GM12878 (cell line): ENCODE data around the gene ARMC6. TPM values are rescaled to one million over a fixed set of nuclear protein-coding genes. Genes with fewer than 3 reads are reported as not detected.
A peak's percentile ranks its signal among the peaks of the same experiment; 100 is the strongest.

Experiments
- BRCA1 ChIP-seq: IDR thresholded peaks from 2 replicates; pipeline ENCODE4 v1.6.1; 2011; ENCODE audit warnings: low read depth, low read length, improper control_type of control experiment
- CBX5 ChIP-seq: sonication (generic); IDR thresholded peaks from 2 replicates; pipeline ENCODE4 v1.6.1; 2016; ENCODE audit warnings: low read depth, moderate library complexity, mild to moderate bottlenecking, inconsistent platforms
- CREB1 ChIP-seq: IDR thresholded peaks from 2 replicates; pipeline ENCODE4 v1.6.1; 2012; ENCODE audit warnings: low read depth, mild to moderate bottlenecking, inconsistent platforms
- EGR1 ChIP-seq, 2 experiments: IDR thresholded peaks; 1 replicate in 1 of 2; 2 replicates in 1 of 2; pipeline ENCODE4 v1.6.1; 2011 to 2012; ENCODE audit warnings: low read depth in 2 of 2, low read length in 2 of 2, borderline replicate concordance in 1 of 2, mild to moderate bottlenecking in 1 of 2, moderate library complexity in 1 of 2
- EP300 ChIP-seq, 2 experiments: fragments of 150-350 bp in 1 of 2; IDR thresholded peaks; 2 replicates each; pipeline ENCODE4 v1.6.1; 2011 to 2012; ENCODE audit warnings: low read depth in 2 of 2, low read length in 2 of 2, borderline replicate concordance in 1 of 2, improper control_type of control experiment in 1 of 2, inconsistent platforms in 1 of 2; ENCODE audit not compliant: control insufficient read depth in 1 of 2
- FOS ChIP-seq: IDR thresholded peaks from 3 replicates; pipeline ENCODE4 v1.6.1; 2011; ENCODE audit warnings: borderline replicate concordance; ENCODE audit not compliant: insufficient read length; ENCODE audit errors: extremely low read depth
- LARP7 ChIP-seq: fragments of 450-650 bp; IDR thresholded peaks from 2 replicates; pipeline ENCODE4 v1.6.1; 2017; ENCODE audit warnings: mild to moderate bottlenecking
- NFYB ChIP-seq: IDR thresholded peaks from 2 replicates; pipeline ENCODE4 v1.6.1; 2011; ENCODE audit warnings: low read depth, mild to moderate bottlenecking, low read length, improper control_type of control experiment, moderate library complexity; ENCODE audit not compliant: insufficient read depth
- POLR2AphosphoS2 ChIP-seq: IDR thresholded peaks from 2 replicates; pipeline ENCODE4 v1.6.1; 2011; ENCODE audit warnings: low read depth, mild to moderate bottlenecking, low read length, improper control_type of control experiment, moderate library complexity
- SREBF1 ChIP-seq: IDR thresholded peaks from 2 replicates; pipeline ENCODE4 v1.6.1; 2012; ENCODE audit warnings: mild to moderate bottlenecking, low read length
- ZNF217 ChIP-seq: fragments of 450-650 bp; IDR thresholded peaks from 2 replicates; pipeline ENCODE4 v1.6.1; 2017; ENCODE audit warnings: antibody characterized with exemption, mild to moderate bottlenecking
- ZNF274 ChIP-seq: IDR thresholded peaks from one replicate; pipeline ENCODE4 v1.8.0; 2011; ENCODE audit not compliant: insufficient read length, insufficient read depth
- polyA plus RNA-seq, 11 experiments: library from polyadenylated mRNA; depleted of rRNA in 4 of 11; unstranded in 6 of 11; stranded (reverse) in 5 of 11; fragments of >200 nt; fragmentation: Nextera tagmentation in 4 of 11; fragmentation: Illumina TruSeq in 1 of 11; extraction: Ambion mirVana in 4 of 11; extraction: Trizol in 1 of 11; gene quantifications; 1 replicate in 1 of 11; 2 replicates in 10 of 11; pipeline versions ENCODE4 v1.2.1 to v1.2.3, GENCODE V29; 2011 to 2016; ENCODE audit warnings: inconsistent platforms in 2 of 11, missing spikeins in 2 of 11, low read depth in 1 of 11
- total RNA-seq, 4 experiments: library from RNA; depleted of rRNA in 3 of 4; stranded (reverse); fragments of >200 nt in 3 of 4; fragmentation: Illumina TruSeq in 1 of 4; extraction: Trizol in 1 of 4; gene quantifications; 2 replicates each; pipeline versions ENCODE4 v1.2.1 to v1.2.3, GENCODE V29; 2013 to 2021
- TF ChIP-seq, protein P1 (sequence below): IDR thresholded peaks from 2 replicates; pipeline ENCODE4 v1.6.1; 2012; ENCODE audit warnings: improper control_type of control experiment, low read depth, low read length; ENCODE audit not compliant: insufficient replicate concordance
- TF ChIP-seq, protein P2 (sequence below): IDR thresholded peaks from 2 replicates; pipeline ENCODE4 v1.6.1; 2011; ENCODE audit warnings: mild to moderate bottlenecking, low read depth, low read length, moderate library complexity; ENCODE audit not compliant: insufficient replicate concordance
- TF ChIP-seq, protein P3 (sequence below): fragments of 450-650 bp; IDR thresholded peaks from 2 replicates; pipeline ENCODE4 v1.6.1; 2016; ENCODE audit warnings: mild to moderate bottlenecking
- TF ChIP-seq, protein P4 (sequence below): fragments of 450-650 bp; IDR thresholded peaks from 2 replicates; pipeline ENCODE4 v1.6.1; 2017; ENCODE audit warnings: mild to moderate bottlenecking, low read depth, inconsistent platforms; ENCODE audit not compliant: poor library complexity, severe bottlenecking

The ARMC6 gene
- total and polyA plus RNA-seq, 10 of the 15 experiments (the other 5 are each of a cell fraction or from before 2014, with no cell fraction given): 1.1 to 64.4 (median 41.6) TPM

DNA sequence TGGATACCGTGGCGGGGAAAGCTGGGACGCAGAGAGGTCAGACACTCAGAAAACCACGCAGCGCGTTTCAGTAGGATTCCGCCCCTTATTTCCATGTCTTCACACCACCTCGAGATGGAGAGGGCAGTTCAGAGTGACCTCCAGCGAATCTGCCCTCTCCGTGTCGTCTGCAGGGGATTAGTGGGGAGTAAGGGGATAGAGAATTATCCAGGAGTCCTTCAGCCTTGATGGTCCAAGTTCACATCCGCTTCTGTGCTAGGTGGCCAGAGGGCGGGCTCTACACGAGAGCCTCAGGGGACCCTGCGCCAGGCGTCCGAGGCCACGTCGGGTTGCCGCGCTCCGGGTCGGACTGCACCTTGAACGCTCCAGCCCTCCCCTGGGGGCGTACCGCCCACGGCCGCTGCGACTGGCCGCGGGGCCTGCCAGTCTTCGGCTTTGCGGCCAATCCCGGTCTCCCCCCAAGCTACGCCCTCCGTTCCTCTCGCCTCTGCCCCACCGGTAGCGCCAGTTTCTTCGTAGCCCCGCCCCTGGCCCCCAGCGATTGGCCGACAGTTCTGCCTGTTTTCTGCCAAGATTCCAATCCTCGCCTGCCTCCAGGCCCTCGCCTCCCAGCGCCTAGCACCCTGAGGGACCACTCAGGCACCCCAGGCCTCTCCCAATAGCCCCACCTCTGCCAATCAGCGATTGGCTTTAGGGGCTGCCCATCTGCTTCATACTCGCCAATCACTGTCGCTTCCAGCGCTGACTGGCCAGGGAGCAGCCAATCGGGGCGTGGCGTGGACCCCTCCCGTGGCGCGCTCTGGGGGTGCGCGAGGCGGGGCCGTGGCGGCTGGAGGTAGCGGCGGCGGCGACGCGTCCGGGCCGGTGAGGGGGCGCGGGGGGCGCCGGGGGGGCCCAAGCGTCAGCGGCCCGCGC, 30.0 kb downstream of the ARMC6 start, which contains the start of gene SLC25A42 (continued):
- TF ChIP-seq, protein P1, sequence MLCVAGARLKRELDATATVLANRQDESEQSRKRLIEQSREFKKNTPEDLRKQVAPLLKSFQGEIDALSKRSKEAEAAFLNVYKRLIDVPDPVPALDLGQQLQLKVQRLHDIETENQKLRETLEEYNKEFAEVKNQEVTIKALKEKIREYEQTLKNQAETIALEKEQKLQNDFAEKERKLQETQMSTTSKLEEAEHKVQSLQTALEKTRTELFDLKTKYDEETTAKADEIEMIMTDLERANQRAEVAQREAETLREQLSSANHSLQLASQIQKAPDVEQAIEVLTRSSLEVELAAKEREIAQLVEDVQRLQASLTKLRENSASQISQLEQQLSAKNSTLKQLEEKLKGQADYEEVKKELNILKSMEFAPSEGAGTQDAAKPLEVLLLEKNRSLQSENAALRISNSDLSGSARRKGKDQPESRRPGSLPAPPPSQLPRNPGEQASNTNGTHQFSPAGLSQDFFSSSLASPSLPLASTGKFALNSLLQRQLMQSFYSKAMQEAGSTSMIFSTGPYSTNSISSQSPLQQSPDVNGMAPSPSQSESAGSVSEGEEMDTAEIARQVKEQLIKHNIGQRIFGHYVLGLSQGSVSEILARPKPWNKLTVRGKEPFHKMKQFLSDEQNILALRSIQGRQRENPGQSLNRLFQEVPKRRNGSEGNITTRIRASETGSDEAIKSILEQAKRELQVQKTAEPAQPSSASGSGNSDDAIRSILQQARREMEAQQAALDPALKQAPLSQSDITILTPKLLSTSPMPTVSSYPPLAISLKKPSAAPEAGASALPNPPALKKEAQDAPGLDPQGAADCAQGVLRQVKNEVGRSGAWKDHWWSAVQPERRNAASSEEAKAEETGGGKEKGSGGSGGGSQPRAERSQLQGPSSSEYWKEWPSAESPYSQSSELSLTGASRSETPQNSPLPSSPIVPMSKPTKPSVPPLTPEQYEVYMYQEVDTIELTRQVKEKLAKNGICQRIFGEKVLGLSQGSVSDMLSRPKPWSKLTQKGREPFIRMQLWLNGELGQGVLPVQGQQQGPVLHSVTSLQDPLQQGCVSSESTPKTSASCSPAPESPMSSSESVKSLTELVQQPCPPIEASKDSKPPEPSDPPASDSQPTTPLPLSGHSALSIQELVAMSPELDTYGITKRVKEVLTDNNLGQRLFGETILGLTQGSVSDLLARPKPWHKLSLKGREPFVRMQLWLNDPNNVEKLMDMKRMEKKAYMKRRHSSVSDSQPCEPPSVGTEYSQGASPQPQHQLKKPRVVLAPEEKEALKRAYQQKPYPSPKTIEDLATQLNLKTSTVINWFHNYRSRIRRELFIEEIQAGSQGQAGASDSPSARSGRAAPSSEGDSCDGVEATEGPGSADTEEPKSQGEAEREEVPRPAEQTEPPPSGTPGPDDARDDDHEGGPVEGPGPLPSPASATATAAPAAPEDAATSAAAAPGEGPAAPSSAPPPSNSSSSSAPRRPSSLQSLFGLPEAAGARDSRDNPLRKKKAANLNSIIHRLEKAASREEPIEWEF: peak; percentile 15
- TF ChIP-seq SREBF1: no peak; the same call in 1 of the 2 replicates
- TF ChIP-seq, protein P2, sequence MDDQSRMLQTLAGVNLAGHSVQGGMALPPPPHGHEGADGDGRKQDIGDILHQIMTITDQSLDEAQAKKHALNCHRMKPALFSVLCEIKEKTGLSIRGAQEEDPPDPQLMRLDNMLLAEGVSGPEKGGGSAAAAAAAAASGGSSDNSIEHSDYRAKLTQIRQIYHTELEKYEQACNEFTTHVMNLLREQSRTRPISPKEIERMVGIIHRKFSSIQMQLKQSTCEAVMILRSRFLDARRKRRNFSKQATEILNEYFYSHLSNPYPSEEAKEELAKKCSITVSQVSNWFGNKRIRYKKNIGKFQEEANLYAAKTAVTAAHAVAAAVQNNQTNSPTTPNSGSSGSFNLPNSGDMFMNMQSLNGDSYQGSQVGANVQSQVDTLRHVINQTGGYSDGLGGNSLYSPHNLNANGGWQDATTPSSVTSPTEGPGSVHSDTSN: peak; percentile 95
- TF ChIP-seq FOS: peak; percentile 98
- no peak for TF ChIP-seq CBX5
- no peak for TF ChIP-seq EP300 (IDR thresholded peaks at IDR 0.05; ENCODE audit: borderline replicate concordance in 1 of 2, control insufficient read depth in 1 of 2, low read depth in 2 of 2, low read length in 2 of 2)
- peak; percentile 73; the same call in 1 of the 2 replicates for TF ChIP-seq POLR2AphosphoS2
- TF ChIP-seq, protein P3, sequence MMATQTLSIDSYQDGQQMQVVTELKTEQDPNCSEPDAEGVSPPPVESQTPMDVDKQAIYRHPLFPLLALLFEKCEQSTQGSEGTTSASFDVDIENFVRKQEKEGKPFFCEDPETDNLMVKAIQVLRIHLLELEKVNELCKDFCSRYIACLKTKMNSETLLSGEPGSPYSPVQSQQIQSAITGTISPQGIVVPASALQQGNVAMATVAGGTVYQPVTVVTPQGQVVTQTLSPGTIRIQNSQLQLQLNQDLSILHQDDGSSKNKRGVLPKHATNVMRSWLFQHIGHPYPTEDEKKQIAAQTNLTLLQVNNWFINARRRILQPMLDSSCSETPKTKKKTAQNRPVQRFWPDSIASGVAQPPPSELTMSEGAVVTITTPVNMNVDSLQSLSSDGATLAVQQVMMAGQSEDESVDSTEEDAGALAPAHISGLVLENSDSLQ: peak; percentile 100
- TF ChIP-seq CREB1: peak; percentile 75; the same call in 1 of the 2 replicates
- TF ChIP-seq LARP7: peak; percentile 77; the same call in 1 of the 2 replicates
- TF ChIP-seq BRCA1: no peak
- TF ChIP-seq EGR1 (IDR thresholded peaks at IDR 0.05; ENCODE audit: borderline replicate concordance in 1 of 2, low read depth in 2 of 2, low read length in 2 of 2): peak in 1 of 2 experiments; percentile 91; a peak in 2 of 3 replicates
- TF ChIP-seq, protein P4, sequence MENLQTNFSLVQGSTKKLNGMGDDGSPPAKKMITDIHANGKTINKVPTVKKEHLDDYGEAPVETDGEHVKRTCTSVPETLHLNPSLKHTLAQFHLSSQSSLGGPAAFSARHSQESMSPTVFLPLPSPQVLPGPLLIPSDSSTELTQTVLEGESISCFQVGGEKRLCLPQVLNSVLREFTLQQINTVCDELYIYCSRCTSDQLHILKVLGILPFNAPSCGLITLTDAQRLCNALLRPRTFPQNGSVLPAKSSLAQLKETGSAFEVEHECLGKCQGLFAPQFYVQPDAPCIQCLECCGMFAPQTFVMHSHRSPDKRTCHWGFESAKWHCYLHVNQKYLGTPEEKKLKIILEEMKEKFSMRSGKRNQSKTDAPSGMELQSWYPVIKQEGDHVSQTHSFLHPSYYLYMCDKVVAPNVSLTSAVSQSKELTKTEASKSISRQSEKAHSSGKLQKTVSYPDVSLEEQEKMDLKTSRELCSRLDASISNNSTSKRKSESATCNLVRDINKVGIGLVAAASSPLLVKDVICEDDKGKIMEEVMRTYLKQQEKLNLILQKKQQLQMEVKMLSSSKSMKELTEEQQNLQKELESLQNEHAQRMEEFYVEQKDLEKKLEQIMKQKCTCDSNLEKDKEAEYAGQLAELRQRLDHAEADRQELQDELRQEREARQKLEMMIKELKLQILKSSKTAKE: peak; percentile 77
- TF ChIP-seq ZNF217: no peak; the same call in 1 of the 2 replicates
- no peak for TF ChIP-seq ZNF274
- peak; percentile 94 for TF ChIP-seq NFYB
